Ecto neural progenitor cell (in vitro differentiated cells): Measurements from ENCODE around the gene GRPEL1.
"Not testable (repeated sequence)": the region's sequence is repeated elsewhere in the genome, so short reads cannot be mapped to it uniquely, and the experiment has no call there.

Experiments used
- DNase-seq: peaks from one replicate; pipeline ENCODE4 v3.0.0-alpha.2; 2018; ENCODE audit warnings: low spot score

Gene GRPEL1

GRCh38 chr4:7092026-7092425 lies 24.2 kb upstream of the GRPEL1 start:
- DNase-seq: no peak

GRCh38 chr4:7089213-7089986 lies 21.5 kb upstream of the GRPEL1 start:
- no peak for DNase-seq

GRCh38 chr4:7087036-7087435 lies 19.2 kb upstream of the GRPEL1 start:
- no peak for DNase-seq

- no peak for DNase-seq
Observed at GRCh38 chr4:7086384-7086783, 18.5 kb upstream of the GRPEL1 start.

- not testable (repeated sequence) for DNase-seq
Observed at GRCh38 chr4:7084564-7084961, 16.7 kb upstream of the GRPEL1 start.

GRCh38 chr4:7083597-7084563 lies 16.0 kb upstream of the GRPEL1 start:
- no peak for DNase-seq

- not testable (repeated sequence) for DNase-seq
Observed at GRCh38 chr4:7079909-7080308, 12.0 kb upstream of the GRPEL1 start.

- not testable (repeated sequence) for DNase-seq
Observed at GRCh38 chr4:7079483-7079882, 11.6 kb upstream of the GRPEL1 start.

GRCh38 chr4:7078025-7078424 lies 10.2 kb upstream of the GRPEL1 start:
- DNase-seq: no peak

GRCh38 chr4:7077371-7077770 lies 9.5 kb upstream of the GRPEL1 start:
- no peak for DNase-seq

GRCh38 chr4:7076696-7077082 lies 8.8 kb upstream of the GRPEL1 start:
- DNase-seq: no peak

GRCh38 chr4:7075962-7076695 lies 8.3 kb upstream of the GRPEL1 start:
- DNase-seq: no peak

- no peak for DNase-seq
Observed at GRCh38 chr4:7074426-7074825, 6.6 kb upstream of the GRPEL1 start.

GRCh38 chr4:7073526-7074390 lies 5.9 kb upstream of the GRPEL1 start:
- peak; percentile 67 for DNase-seq

GRCh38 chr4:7073059-7073458 lies 5.2 kb upstream of the GRPEL1 start:
- DNase-seq: no peak

GRCh38 chr4:7070729-7071511 lies 3.1 kb upstream of the GRPEL1 start:
- peak; percentile 87 for DNase-seq

GRCh38 chr4:7068883-7069282 lies 1.0 kb upstream of the GRPEL1 start:
- DNase-seq: no peak

GRCh38 chr4:7068279-7068842 lies 497 bp upstream of the GRPEL1 start:
- DNase-seq: no peak

- no peak for DNase-seq
Observed at GRCh38 chr4:7067126-7067451, 775 bp downstream of the GRPEL1 start.

GRCh38 chr4:7066493-7066892 lies 1.4 kb downstream of the GRPEL1 start:
- no peak for DNase-seq
